B cell (primary cell): ENCODE data around the gene ATXN1. TPM values are rescaled to one million over a fixed set of nuclear protein-coding genes. Genes with fewer than 3 reads are reported as not detected.

Source experiments
- ATAC-seq: fragments of 200-7000 bp; cut with Tn5 transposase; one replicate; pipeline ENCODE4 v1.10.0; 2021; ENCODE audit warnings: low read depth, mild to moderate bottlenecking, moderate number of reproducible peaks, moderate library complexity
- CTCF ChIA-PET: fragments of 350-600 bp; sonication (Branson Sonifier 250); formaldehyde crosslinking; loops from one replicate; lab custom pipeline; 2021; ENCODE audit warnings: antibody characterized with exemption, inconsistent platforms; lab: Charles Lee
- POLR2A ChIA-PET: fragments of 350-600 bp; sonication (Branson Sonifier 250); formaldehyde crosslinking; loops from one replicate; lab custom pipeline; 2021; ENCODE audit warnings: antibody characterized with exemption; lab: Charles Lee
- DNase-seq: peaks from one replicate; pipeline ENCODE4 v3.0.0; 2013
- H2AFZ ChIP-seq: 2 replicates; pipeline ENCODE4 v1.6.1; 2012; ENCODE audit warnings: mild to moderate bottlenecking, low read depth, low read length; ENCODE audit not compliant: insufficient read depth, poor library complexity, severe bottlenecking
- H3K27ac ChIP-seq, 2 donors: 1 replicate in 1 of 2; 2 replicates in 1 of 2; pipeline ENCODE4 v1.5.1; 2012 to 2013; ENCODE audit warnings: low read length in 2 of 2, mild to moderate bottlenecking in 2 of 2, moderate library complexity in 1 of 2
- H3K27me3 ChIP-seq, 4 experiments: fragments of 200-600 bp in 1 of 4; sonication (generic) in 1 of 4; replicated peaks in 1 of 4; 1 replicate in 2 of 4; 2 replicates in 2 of 4; pipeline versions ENCODE4 v1.6.1 to v1.7.0; 2013 to 2016; ENCODE audit warnings: low read length in 3 of 4, mild to moderate bottlenecking in 2 of 4, mixed read lengths in 1 of 4, moderate library complexity in 1 of 4; ENCODE audit not compliant: insufficient read depth in 4 of 4, control insufficient read depth in 3 of 4; ENCODE audit errors: control extremely low read depth in 1 of 4
- H3K36me3 ChIP-seq, 2 experiments: replicated peaks in 1 of 2; 1 replicate in 1 of 2; 2 replicates in 1 of 2; pipeline versions ENCODE4 v1.6.1 to v1.7.1; 2013; ENCODE audit warnings: low read length in 1 of 2; ENCODE audit not compliant: insufficient read depth in 2 of 2, control insufficient read depth in 1 of 2; ENCODE audit errors: control extremely low read depth in 1 of 2, extremely low read depth in 1 of 2
- H3K4me1 ChIP-seq, 2 donors: fragments of 200-600 bp in 1 of 2; sonication (generic) in 1 of 2; 1 replicate in 1 of 2; 2 replicates in 1 of 2; pipeline versions ENCODE4 v1.5.1 to v1.6.1; 2013 to 2017; ENCODE audit warnings: low read length in 2 of 2; ENCODE audit not compliant: control insufficient read depth in 2 of 2, insufficient read depth in 2 of 2
- H3K4me2 ChIP-seq: replicated peaks from 2 replicates; pipeline ENCODE3; 2012; ENCODE audit warnings: mild to moderate bottlenecking, low read depth, low read length; ENCODE audit not compliant: poor library complexity, severe bottlenecking
- H3K4me3 ChIP-seq, 5 experiments: fragments of 200-600 bp in 1 of 5; sonication (generic) in 1 of 5; 1 replicate in 3 of 5; 2 replicates in 2 of 5; pipeline versions ENCODE4 v1.5.1 to v1.7.0; 2011 to 2016; ENCODE audit warnings: low read length in 4 of 5, mild to moderate bottlenecking in 4 of 5, low read depth in 2 of 5, control low read depth in 1 of 5, moderate library complexity in 1 of 5; ENCODE audit not compliant: insufficient read depth in 1 of 5; ENCODE audit errors: control extremely low read depth in 1 of 5, extremely low read depth in 1 of 5
- H3K79me2 ChIP-seq: fragments of 200-600 bp; sonication (generic); one replicate; pipeline ENCODE4 v1.6.0; 2016; ENCODE audit warnings: low read length; ENCODE audit not compliant: control insufficient read depth, insufficient read depth
- H3K9ac ChIP-seq: fragments of 200-600 bp; sonication (generic); 2 replicates; pipeline ENCODE4 v1.6.1; 2017; ENCODE audit warnings: mild to moderate bottlenecking, low read length, moderate library complexity
- H3K9me3 ChIP-seq, 3 donors: one replicate each; pipeline versions ENCODE4 v1.6.1 to v1.7.1; 2013; ENCODE audit warnings: low read length in 2 of 3; ENCODE audit not compliant: control insufficient read depth in 2 of 3, insufficient read depth in 1 of 3; ENCODE audit errors: control extremely low read depth in 1 of 3
- H4K20me1 ChIP-seq: 2 replicates; pipeline ENCODE4 v1.6.0; 2012; ENCODE audit warnings: mild to moderate bottlenecking, low read length; ENCODE audit not compliant: insufficient read depth, control insufficient read depth, poor library complexity, severe bottlenecking
- H3K27ac Mint-ChIP-seq: one replicate; pipeline ENCODE4 v1.8.0; 2021; ENCODE audit warnings: mixed read lengths
- H3K27me3 Mint-ChIP-seq: one replicate; pipeline ENCODE4 v1.8.0; 2021; ENCODE audit warnings: mixed read lengths
- H3K4me1 Mint-ChIP-seq: one replicate; pipeline ENCODE4 v1.8.0; 2021; ENCODE audit warnings: mixed read lengths
- H3K4me3 Mint-ChIP-seq: one replicate; pipeline ENCODE4 v1.8.0; 2021; ENCODE audit warnings: mixed read lengths
- H3K9me3 Mint-ChIP-seq: one replicate; pipeline ENCODE4 v1.8.0; 2022; ENCODE audit warnings: mixed read lengths; ENCODE audit not compliant: insufficient read depth
- CTCF ChIP-seq: fragments of 200-600 bp; IDR thresholded peaks from one replicate; pipeline ENCODE4 v1.8.0; 2022; ENCODE audit warnings: antibody characterized with exemption, mild to moderate bottlenecking
- EZH2 ChIP-seq: IDR thresholded peaks from 2 replicates; pipeline ENCODE4 v1.6.1; 2012; ENCODE audit warnings: borderline replicate concordance, low read depth, mild to moderate bottlenecking, moderate library complexity, low read length; ENCODE audit not compliant: insufficient read depth, poor library complexity, severe bottlenecking
- WGBS: methylation state at CpG from one replicate; pipeline ENCODE4 v1.1.5; 2013; ENCODE audit warnings: missing lambda C conversion rate; ENCODE audit not compliant: insufficient coverage; 5-methylcytosine and 5-hydroxymethylcytosine counted together
- intact Hi-C: fragments of 100-400 bp; cut with micrococcal nuclease; formaldehyde crosslinking; loops from one replicate; pipeline ENCODE4 v1.10.0; 2022
- polyA plus RNA-seq: library from polyadenylated mRNA; depleted of rRNA; stranded (reverse); fragments of >200 nt; gene quantifications from 2 replicates; pipeline ENCODE4 v1.2.3, GENCODE V29; 2012
- total RNA-seq, 2 donors: library from RNA; stranded (reverse); fragments of 120-200 nt in 1 of 2; gene quantifications; 1 replicate in 1 of 2; 2 replicates in 1 of 2; pipeline versions ENCODE4 v1.2.3 to v1.2.4, GENCODE V29; 2013 to 2022

ATXN1 gene
- total and polyA plus RNA-seq, 2 donors (not counting 1 experiment from before 2014, with no cell fraction given) = 5.7 to 63.8 TPM

- DNase-seq (no peak), ATAC-seq (peak; percentile 57)
- Mint-ChIP-seq H3K27ac (no peak overlapping the region), H3K4me3 (no peak overlapping the region), H3K4me1 (peaks cover 24% of the 10 kb centered on the region), H3K27me3 (no peaks in the 10 kb centered on the region), H3K9me3 (no peaks in the 10 kb centered on the region)
- no peaks in the 10 kb centered on the region for H3K36me3 ChIP-seq
- H3K4me1 ChIP-seq = peaks cover 0 to 11% of the 10 kb centered on the region in 2 donors
- H3K4me3 ChIP-seq = no peak overlapping the region
- intact Hi-C loops = no loop called here
- no peaks in the 10 kb centered on the region for H4K20me1 ChIP-seq
- H3K9me3 ChIP-seq = peaks cover 0 to 4% (median 0%) of the 10 kb centered on the region in 3 donors
- no peaks in the 10 kb centered on the region for H3K79me2 ChIP-seq
- no peak overlapping the region for H3K27ac ChIP-seq
- no peaks in the 10 kb centered on the region for H3K27me3 ChIP-seq
- no peak overlapping the region for H3K9ac ChIP-seq
- H2AFZ ChIP-seq = no peak overlapping the region
- TF ChIP-seq CTCF (no peak), EZH2 (no peak)
- H3K4me2 ChIP-seq = no peak overlapping the region
- CTCF ChIA-PET = interaction anchor here (0.7 kb wide), 1 partner anchor 193 kb away, joined by 4 read pairs; no protein-coding TSS in a partner anchor
- 75% methylated on average over 2 of the region's 3 CpGs for WGBS
- POLR2A ChIA-PET = interaction anchor here (1.0 kb wide), 1 partner anchor 8 kb away, joined by 4 read pairs; no protein-coding TSS in a partner anchor
These were observed 159.2 kb downstream of the ATXN1 start for GRCh38 chr6:16602035-16602434.

- POLR2A ChIA-PET = no interaction called here
These were observed 160.6 kb downstream of the ATXN1 start for GRCh38 chr6:16600701-16601100.

More at GRCh38 chr6:16600701-16601100, 160.6 kb downstream of the ATXN1 start:
- intact Hi-C loops = no loop called here
- H2AFZ ChIP-seq = no peak overlapping the region
- H3K4me1 Mint-ChIP-seq = peaks cover 35% of the 10 kb centered on the region
- H3K9me3 ChIP-seq = peaks cover 0 to 4% (median 0%) of the 10 kb centered on the region in 3 donors
- peaks cover 0 to 14% of the 10 kb centered on the region in 2 donors for H3K4me1 ChIP-seq
- no peaks in the 10 kb centered on the region for H3K27me3 Mint-ChIP-seq
- no peaks in the 10 kb centered on the region for H3K27me3 ChIP-seq
- no peak overlapping the region for H3K4me3 ChIP-seq
- no peaks in the 10 kb centered on the region for H3K36me3 ChIP-seq
- no peaks in the 10 kb centered on the region for H3K79me2 ChIP-seq
- no peaks in the 10 kb centered on the region for H3K9me3 Mint-ChIP-seq
- H3K9ac ChIP-seq = no peak overlapping the region
- no peak for DNase-seq
- 100% methylated on average over 1 of the region's 4 CpGs for WGBS
- ATAC-seq = no peak
- H3K27ac Mint-ChIP-seq = no peak overlapping the region
- no peak for TF ChIP-seq CTCF
- no peak for TF ChIP-seq EZH2
- CTCF ChIA-PET = interaction anchor here (0.6 to 1.6 kb wide), 2 partner anchors 89 to 284 kb away, joined by 4 read pairs; no protein-coding TSS in a partner anchor
- H3K4me3 Mint-ChIP-seq = no peak overlapping the region
- no peak overlapping the region for H3K27ac ChIP-seq
- no peaks in the 10 kb centered on the region for H4K20me1 ChIP-seq
- H3K4me2 ChIP-seq = no peak overlapping the region
